ENCODE data around the gene CSH1. TPM values are rescaled to one million over a fixed set of nuclear protein-coding genes. Genes with fewer than 3 reads are reported as not detected.
"Not testable (repeated sequence)": the region's sequence is repeated elsewhere in the genome, so short reads cannot be mapped to it uniquely, and the experiment has no call there.

Gene CSH1
- polyA plus RNA-seq, 4 donors, result 0.55 to 1.8 TPM; not detected in 2

DNA sequence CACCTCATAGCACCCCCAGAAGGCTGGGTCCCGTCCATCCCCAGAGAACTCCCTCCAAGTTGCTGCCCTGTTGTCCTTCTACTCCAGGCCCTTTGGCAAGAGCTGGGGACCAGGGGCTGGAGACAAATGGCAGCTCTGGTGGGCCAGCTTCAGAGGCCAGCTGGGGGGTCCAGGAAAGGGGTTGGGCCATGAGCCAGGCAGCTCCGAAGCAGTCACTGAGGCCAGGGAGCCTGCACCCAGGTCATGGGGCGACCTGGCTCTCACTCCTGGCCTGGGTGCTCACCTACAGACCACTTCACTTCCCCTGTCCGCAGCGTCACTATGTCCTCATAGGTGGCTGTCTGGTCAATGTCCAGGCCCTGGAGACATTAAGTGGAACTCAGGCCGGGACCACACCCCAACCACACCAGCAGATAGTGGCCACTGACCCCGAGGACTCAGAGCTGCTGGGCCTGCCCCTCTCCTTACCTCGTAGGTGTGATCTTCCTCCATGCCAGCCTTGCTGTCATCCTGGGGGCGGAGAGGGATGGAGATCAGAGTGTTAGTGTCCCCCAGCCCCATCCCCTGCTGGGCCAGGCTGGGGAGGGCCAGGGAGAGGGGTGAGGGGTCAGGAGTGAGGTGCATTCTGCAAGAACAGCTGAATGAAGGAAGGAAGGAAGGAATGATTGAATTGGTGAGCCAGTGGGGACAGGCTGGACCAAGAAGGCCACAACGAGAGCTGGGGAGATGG is 32.8 kb upstream of the CSH1 start:
- DNase-seq (ENCODE audit: low read depth in 4 of 4, low spot score in 2 of 4), result no peak

DNA sequence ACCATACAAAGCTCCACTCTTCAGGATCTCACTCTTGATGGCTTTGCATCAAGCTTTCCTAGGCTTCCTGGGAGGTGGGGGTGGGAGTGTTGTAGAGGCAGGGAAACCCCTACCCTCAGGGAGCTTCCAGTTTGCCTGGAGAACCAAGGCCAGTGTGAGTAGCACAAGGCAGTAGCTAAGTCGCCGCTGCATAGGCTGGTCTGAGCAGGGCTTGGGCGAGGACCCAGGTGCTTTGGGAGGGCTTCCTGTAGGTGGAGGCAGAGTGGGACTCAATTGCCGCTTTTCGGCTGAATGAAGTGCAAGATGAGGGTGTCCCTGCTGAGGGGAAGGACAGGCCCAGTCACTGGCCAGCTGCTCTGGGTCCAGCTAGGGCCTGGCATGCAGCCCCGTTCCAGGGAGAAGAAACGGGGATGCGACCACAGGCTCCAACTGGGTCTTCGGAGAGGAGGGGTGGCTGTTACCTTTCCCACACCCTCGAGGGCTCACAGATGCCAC is 31.8 kb upstream of the CSH1 start:
- DNase-seq (ENCODE audit: low read depth in 4 of 4, low spot score in 2 of 4), result no peak

DNA sequence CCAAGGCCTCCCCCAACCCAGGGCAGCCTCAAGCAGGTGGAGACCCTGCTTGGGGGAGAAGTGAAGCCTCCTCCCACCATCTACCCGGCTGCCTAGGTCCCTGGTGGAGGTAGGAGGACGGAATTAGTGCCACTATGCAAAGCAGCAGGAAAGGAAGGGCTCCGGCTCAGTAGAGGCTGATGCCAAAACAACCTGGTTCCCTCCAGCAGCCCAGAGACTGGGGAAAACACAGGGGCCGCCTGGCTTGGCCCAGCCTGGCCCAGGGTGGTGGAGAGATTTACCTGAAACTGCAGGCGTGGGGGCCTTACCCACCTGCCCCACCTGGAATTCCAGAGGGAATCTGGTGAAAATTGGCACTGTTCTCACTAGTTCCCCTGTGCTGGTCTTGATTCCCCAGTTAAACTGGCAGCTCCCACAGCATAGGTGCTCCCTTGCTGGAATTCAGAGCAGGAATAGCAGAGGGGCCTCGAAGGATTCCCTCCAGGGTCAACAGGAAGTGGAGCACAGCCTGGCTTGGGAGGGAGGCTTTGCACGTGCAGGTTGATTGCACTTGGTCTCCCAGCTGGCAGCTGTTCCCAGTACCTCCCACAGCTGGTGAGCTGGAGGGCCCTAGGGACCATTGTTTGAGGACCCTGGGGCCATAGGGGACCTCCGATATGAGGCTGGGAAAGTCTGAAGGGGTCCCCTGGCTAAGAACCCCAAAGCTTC is 31.2 kb upstream of the CSH1 start:
- DNase-seq (ENCODE audit: low read depth in 4 of 4, low spot score in 2 of 4), result no peak

DNA sequence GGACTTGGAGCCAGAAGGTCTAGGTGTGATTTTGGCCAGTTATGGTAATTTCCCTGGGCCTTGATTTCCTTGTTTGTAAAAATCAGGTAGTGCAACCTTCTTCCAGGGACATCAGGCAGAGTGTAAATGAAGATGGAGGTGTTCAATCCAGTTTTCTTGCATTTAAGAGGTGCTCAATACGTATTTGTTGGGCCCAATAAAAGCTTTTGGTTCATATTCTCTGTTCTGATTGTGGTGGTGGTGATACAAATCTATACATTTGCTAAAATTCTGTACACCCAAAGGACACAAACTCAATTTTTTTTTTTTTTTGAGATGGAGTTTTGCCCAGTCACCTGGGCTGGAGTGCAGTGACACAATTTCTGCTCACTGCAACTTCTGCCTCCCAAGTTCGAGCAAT is 29.8 kb upstream of the CSH1 start:
- no peak for DNase-seq (ENCODE audit: low read depth in 4 of 4, low spot score in 2 of 4)

DNA sequence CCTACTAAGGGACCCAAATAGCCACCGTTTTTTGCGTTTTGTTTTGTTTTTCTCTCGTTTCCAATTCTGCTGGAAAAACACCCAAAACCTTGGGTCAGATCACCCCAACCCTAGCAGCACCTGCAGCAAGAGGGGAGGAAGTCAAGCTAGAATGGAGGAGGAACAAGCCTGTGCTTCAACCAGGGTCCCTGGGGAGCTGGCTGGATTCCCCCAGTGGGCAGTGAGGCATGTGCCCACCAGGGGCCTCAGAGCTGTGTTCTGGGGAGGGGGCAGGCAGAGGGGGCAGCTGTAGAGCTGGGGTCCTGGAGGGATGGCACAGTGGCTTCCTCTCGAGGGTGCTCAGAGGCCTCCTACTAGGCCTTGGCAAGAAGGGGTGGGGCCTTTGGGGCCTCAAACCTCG is 29.2 kb upstream of the CSH1 start:
- DNase-seq (ENCODE audit: low read depth in 4 of 4, low spot score in 2 of 4), result no peak

DNA sequence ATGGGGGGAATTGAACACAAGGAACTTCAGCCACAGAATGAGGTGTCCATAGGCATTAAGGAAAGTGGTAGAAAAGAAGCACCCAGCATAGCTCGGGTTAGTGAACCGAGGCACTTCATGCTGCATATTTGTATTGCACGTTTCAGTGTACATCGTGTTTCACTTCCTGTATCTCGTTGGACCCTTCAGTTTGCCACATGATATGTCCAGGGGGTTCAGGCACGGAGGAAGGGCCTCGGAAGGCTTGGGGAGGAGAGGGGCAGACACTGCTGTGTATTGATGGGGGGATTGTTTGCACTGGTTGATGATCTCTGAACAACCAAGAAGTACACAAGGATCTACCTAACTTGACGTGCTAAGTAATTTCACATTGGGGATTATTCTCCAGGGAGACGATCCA is 26.0 kb upstream of the CSH1 start:
- not testable (repeated sequence) for DNase-seq (ENCODE audit: low read depth in 4 of 4, low spot score in 2 of 4)

DNA sequence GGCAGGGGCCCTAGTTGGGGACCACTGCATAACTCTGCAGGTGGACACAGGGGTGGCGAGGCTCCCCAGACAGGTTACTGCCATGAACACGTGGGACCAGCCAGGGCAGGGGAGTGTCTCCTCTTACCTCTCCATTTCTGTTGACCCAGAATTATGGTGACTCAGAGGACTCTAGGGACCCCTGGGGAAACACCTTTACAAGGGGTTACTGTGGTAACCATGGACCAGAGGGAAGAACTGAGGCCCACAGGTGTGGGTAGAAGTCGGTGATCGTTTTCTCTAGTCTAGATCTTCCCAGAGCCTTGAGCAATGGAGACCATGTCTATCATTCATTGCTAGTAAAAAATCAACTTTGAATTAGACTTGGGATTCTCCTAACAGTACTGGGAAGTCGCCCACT is 24.4 kb upstream of the CSH1 start:
- not testable (repeated sequence) for DNase-seq (ENCODE audit: low read depth in 4 of 4, low spot score in 2 of 4)

DNA sequence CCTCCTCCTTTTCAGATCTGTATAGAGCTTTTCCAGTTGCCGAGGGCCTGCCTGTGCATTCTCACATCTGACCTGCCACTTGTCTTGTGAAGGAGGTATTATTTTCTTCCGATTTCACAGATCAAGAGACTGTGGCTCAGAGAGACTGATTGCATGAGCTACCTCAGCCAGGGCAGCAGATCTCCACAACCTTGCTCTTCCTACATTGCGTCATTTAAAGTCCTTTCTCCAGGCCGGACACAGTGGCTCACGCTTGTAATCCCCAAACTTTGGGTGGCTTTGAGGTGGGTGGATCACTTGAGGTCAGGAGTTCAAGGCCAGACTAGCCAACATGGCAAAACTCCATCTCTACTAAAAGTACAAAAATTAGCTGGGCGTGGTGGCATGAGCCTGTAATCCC is 23.7 kb upstream of the CSH1 start:
- DNase-seq (ENCODE audit: low read depth in 4 of 4, low spot score in 2 of 4), result not testable (repeated sequence)

DNA sequence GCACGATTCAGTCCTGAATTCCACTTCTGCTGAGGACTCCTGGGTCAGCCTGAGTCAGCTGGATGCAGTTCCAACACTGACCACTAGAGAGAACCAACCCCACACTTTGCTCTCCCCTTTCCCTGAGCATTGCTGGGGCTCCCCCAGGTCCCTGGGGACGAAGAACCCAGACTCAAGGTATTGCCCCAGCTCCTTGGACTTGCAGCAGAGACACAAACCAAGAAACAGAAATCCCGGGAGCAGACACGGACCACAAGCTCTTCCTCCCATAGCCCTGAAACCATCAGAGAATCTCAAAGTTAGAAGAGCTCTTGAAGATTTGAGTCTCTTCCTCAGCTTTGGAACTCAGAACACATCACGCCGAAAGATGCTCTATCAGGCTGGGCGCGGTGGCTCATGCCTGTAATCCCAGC is 22.9 kb upstream of the CSH1 start:
- peak in 3 of 4 donors; percentile 13 to 21 (median 21) for DNase-seq (ENCODE audit: low read depth in 4 of 4, low spot score in 2 of 4)

DNA sequence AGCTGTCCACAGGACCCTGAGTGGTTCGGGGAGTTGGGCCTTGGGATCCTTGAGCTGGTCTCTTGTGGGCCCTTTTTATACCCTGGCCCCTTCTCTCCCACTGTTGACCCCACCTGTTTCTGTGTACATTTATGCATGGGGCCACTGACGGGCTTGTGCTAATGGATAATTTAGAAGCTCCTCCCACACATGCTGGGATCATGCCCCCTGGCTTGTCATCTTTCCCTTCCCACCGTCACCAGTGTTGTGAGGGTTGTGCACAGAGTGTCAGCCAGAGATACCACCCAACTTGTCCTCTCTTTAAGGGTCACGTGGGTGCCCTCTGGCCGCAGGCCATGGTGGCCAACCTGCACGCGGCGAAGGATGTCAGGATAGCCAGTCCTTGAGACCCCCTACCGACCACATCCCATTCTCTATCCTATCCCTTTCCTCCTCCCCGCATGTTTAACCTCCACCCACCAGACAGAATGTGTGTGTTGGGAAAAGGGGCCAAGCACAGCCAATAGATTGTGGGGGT is 22.5 kb upstream of the CSH1 start, which contains the start of gene GH1:
TSS of gene GH1 (minus strand) at position 51 of the 517 bp plus-strand sequence. CDS start 63 bp downstream, outside the sequence.
- not testable (repeated sequence) for DNase-seq (ENCODE audit: low read depth in 4 of 4, low spot score in 2 of 4)

DNA sequence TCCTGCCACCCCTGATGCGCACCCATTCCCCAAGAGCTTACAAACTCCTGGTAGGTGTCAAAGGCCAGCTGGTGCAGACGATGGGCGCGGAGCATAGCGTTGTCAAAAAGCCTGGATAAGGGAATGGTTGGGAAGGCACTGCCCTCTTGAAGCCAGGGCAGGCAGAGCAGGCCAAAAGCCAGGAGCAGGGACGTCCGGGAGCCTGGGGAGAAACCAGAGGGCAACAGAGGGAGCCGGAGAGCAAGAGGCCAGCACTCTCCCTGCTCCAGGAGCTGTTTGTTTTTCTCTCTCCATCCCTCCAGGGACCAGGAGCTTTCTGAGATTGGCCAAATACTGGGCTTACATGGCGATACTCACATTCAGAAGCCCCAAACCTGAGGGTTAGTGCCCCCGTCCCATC is 21.9 kb upstream of the CSH1 start:
- DNase-seq (ENCODE audit: low read depth in 4 of 4, low spot score in 2 of 4), result no peak

DNA sequence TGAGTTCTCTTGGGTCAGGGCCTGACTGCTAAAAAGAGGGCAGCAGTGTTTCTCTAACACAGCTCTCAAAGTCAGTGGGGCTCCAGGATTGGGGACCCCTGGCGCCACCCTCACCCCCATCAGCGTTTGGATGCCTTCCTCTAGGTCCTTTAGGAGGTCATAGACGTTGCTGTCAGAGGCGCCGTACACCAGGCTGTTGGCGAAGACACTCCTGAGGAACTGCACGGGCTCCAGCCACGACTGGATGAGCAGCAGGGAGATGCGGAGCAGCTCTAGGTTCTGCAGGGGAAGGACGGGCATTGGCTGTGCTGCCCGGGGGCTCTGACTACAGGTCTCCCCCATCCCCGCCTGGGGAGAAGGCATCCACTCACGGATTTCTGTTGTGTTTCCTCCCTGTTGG is 21.3 kb upstream of the CSH1 start:
- DNase-seq (ENCODE audit: low read depth in 4 of 4, low spot score in 2 of 4), result no peak

DNA sequence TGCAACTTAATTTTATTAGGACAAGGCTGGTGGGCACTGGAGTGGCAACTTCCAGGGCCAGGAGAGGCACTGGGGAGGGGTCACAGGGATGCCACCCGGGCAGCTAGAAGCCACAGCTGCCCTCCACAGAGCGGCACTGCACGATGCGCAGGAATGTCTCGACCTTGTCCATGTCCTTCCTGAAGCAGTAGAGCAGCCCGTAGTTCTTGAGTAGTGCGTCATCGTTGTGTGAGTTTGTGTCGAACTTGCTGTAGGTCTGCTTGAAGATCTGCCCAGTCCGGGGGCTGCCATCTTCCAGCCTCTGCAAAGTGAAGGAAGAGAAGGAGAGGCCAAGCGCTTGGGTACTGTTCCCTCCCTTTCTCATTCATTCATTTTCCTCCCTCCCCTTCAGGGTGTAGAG is 20.8 kb upstream of the CSH1 start:
- not testable (repeated sequence) for DNase-seq (ENCODE audit: low read depth in 4 of 4, low spot score in 2 of 4)

DNA sequence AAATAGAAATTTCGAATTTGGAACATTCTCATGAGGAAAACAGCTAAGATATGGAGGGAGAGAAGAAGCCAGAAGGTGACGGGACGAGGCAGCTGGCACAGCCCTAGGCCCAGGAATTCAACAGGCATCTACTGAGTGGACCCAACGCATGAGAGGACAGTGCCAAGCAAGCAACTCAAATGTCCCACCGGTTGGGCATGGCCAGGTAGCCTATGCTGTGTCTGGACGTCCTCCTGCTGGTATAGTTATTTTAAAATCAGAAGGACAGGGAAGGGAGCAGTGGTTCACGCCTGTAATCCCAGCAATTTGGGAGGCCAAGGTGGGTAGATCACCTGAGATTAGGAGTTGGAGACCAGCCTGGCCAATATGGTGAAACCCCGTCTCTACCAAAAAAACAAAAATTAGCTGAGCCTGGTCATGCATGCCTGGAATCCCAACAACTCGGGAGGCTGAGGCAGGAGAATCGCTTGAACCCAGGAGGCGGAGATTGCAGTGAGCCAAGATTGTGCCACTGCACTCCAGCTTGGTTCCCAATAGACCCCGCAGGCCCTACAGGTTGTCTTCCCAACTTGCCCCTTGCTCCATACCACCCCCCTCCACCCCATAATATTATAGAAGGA is 20.3 kb upstream of the CSH1 start:
- no peak for DNase-seq (ENCODE audit: low read depth in 4 of 4, low spot score in 2 of 4)

DNA sequence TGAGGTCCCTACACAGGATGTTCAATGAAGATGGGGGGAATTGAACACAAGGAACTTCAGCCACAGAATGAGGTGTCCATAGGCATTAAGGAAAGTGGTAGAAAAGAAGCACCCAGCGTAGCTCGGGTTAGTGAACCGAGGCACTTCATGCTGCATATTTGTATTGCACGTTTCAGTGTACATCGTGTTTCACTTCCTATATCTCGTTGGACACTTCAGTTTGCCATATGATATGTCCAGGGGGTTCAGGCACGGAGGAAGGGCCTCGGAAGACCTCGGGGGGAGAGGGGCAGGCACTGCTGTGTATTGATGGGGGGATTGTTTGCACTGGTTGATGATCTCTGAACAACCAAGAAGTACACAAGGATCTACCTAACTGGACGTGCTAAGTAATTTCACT is 19.4 kb upstream of the CSH1 start:
- not testable (repeated sequence) for DNase-seq (ENCODE audit: low read depth in 4 of 4, low spot score in 2 of 4)

DNA sequence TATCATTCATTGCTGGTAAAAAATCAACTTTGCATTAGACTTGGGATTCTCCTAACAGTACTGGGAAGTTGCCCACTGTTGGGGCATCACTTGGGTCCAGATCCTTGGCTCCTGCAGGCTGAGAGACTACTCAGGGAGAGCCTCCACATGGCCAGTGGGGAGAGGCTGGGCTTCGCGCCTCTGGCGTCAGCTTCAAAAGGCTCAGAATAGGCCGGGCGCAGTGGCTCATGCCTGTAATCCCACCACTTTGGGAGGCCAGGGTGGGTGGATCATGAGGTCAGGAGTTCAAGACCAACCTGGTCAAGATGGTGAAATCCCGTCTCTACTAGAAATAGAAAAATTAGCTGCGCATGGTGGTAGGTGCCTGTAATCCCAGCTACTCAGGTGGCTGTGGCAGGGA is 18.1 kb upstream of the CSH1 start:
- DNase-seq (ENCODE audit: low read depth in 4 of 4, low spot score in 2 of 4), result no peak

DNA sequence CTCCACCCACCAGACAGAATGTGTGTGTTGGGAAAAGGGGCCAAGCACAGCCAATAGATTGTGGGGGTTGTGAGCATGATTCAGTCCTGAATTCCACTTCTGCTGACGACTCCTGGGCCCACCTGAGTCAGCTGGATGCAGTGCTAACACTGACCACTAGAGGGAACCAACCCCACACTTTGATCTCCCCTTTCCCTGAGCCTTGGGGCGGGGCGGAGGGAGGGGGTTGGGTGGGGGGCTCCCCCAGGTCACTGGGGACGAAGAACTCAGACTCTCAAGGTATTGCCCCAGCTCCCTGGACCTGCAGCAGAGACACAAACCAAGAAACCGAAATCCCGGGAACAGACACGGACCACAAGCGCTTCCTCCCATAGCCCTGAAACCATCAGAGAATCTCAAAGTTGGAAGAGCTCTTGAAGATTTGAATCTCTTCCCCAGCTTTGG is 15.3 kb upstream of the CSH1 start:
- DNase-seq (ENCODE audit: low read depth in 4 of 4, low spot score in 2 of 4), result peak in 1 of 4 donors; percentile 12

DNA sequence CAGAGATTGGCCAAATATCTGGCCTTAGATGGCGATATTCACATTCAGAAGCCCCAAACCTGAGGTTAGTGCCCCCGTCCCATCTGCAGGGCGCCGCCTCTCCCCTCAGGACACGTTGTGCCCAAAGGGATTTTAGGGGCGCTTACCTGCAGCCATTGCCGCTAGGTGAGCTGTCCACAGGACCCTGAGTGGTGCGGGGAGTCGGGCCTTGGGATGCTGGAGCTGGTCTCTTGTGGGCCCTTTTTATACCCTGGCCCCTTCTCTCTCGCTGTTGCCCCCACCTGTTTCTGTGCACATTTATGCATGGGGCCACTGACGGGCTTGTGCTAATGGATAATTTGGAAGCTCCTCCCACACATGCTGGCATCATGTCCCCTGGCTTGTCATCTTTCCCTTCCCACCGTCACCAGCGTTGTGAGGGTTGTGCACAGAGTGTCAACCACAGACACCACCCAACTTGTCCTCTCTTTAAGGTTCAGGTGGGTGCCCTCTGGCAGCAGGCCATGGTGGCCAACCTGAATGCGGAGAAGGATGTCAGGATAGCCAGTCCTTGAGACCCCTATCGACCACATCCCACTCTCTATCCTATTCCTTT is 14.8 kb upstream of the CSH1 start, which contains the start of gene CSHL1:
TSS of gene CSHL1 (minus strand) at position 218 of the 595 bp plus-strand sequence. CDS start at position 156, 62 bp downstream.
- no peak for DNase-seq (ENCODE audit: low read depth in 4 of 4, low spot score in 2 of 4)

DNA sequence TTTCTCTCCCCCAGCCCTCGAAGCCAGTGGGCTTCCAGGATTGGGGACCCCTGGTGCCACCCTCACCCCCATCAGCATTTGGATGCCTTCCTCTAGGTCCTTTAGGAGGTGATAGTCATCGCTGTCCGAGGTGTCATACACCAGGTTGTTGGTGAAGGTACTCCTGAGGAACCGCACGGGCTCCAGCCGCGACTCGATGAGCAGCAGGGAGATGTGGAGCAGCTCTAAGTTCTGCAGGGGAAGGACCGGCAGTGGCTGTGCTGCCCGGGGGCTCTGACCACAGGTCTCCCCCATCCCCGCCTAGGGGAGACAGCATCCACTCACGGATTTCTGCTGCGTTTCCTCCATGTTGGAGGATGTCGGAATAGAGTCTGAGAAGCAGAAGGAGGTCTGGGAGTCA is 13.7 kb upstream of the CSH1 start:
- no peak for DNase-seq (ENCODE audit: low read depth in 4 of 4, low spot score in 2 of 4)

DNA sequence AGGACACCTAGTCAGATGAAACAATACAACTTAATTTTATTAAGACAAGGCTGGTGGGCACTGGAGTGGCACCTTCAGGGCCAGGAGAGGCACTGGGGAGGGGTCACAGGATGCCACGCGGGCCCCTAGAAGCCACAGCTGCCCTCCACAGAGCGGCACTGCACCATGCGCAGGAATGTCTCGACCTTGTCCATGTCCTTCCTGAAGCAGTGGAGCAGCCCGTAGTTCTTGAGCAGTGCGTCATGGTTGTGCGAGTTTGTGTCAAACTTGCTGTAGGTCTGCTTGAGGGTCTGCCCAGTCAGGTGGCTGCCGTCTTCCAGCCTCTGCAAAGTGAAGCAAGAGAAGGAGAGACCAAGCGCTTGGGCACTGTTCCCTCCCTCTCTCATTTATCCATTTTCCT is 13.2 kb upstream of the CSH1 start:
- not testable (repeated sequence) for DNase-seq (ENCODE audit: low read depth in 4 of 4, low spot score in 2 of 4)

Measured in left renal cortex interstitium (tissue), 4 donors.